HepG2 (cell line): Measurements from ENCODE around the gene ACKR4. TPM values are rescaled to one million over a fixed set of nuclear protein-coding genes. Genes with fewer than 3 reads are reported as not detected.

Source experiments
- CBX5 ChIP-seq: sonication (generic); formaldehyde crosslinking; IDR thresholded peaks from 2 replicates; pipeline ENCODE4 v1.4.0; 2020; ENCODE audit warnings: missing genetic modification reagents, borderline replicate concordance
- ETV6 ChIP-seq: sonication (generic); formaldehyde crosslinking; conservative IDR thresholded peaks from 2 replicates; pipeline ENCODE4 v1.4.0; 2020; ENCODE audit warnings: missing genetic modification reagents
- GABPA ChIP-seq, 2 experiments: IDR thresholded peaks; 2 replicates each; pipeline ENCODE4 v1.6.1; 2011 to 2016; ENCODE audit warnings: low read depth in 2 of 2, low read length in 1 of 2, missing biosample characterization in 1 of 2, missing genetic modification characterization in 1 of 2
- GATAD1 ChIP-seq: IDR thresholded peaks from 2 replicates; pipeline ENCODE4 v1.6.1; 2016; ENCODE audit warnings: missing genetic modification reagents, missing compliant biosample characterization
- KDM5A ChIP-seq: fragments of 200-600 bp; sonication (generic); IDR thresholded peaks from 2 replicates; pipeline ENCODE4 v1.7.0; 2018; ENCODE audit warnings: antibody characterized with exemption, mild to moderate bottlenecking, low read length, borderline replicate concordance
- ZNF768 ChIP-seq: sonication (generic); formaldehyde crosslinking; IDR thresholded peaks from 2 replicates; pipeline ENCODE4 v1.4.0; 2020; ENCODE audit warnings: missing genetic modification reagents
- ZNF879 ChIP-seq: sonication (generic); formaldehyde crosslinking; IDR thresholded peaks from 2 replicates; pipeline ENCODE4 v1.8.1; 2023; ENCODE audit warnings: missing genetic modification reagents
- ZSCAN25 ChIP-seq: sonication (generic); formaldehyde crosslinking; IDR thresholded peaks from 2 replicates; pipeline ENCODE4 v1.8.0; 2022; ENCODE audit warnings: mild to moderate bottlenecking, missing genetic modification reagents
- polyA plus RNA-seq, 8 experiments: library from polyadenylated mRNA; depleted of rRNA in 3 of 8; stranded (reverse) in 7 of 8; unstranded in 1 of 8; fragments of >200 nt; fragmentation: Illumina TruSeq in 4 of 8; extraction: Trizol in 4 of 8; gene quantifications; 2 replicates each; pipeline versions ENCODE4 v1.2.1 to v1.2.3, GENCODE V29; 2011 to 2016; ENCODE audit warnings: low read depth in 4 of 8, missing spikeins in 1 of 8, mixed read lengths in 1 of 8; ENCODE audit not compliant: insufficient read depth in 1 of 8
- total RNA-seq, 5 experiments: library from RNA; depleted of rRNA; stranded (reverse); fragments of >200 nt; fragmentation: Illumina TruSeq; extraction: Trizol; gene quantifications; 2 replicates each; pipeline ENCODE4 v1.2.3, GENCODE V29; 2016; ENCODE audit warnings: low read depth in 1 of 5
- TF ChIP-seq, protein P1 (sequence below): sonication (generic); formaldehyde crosslinking; IDR thresholded peaks from 2 replicates; pipeline ENCODE4 v1.5.1; 2020; ENCODE audit warnings: missing genetic modification reagents, mild to moderate bottlenecking, borderline replicate concordance
- TF ChIP-seq, protein P2 (sequence below): sonication (generic); formaldehyde crosslinking; IDR thresholded peaks from 2 replicates; pipeline ENCODE4 v1.5.1; 2020; ENCODE audit warnings: mild to moderate bottlenecking, missing genetic modification reagents, moderate library complexity

ACKR4 gene
- total and polyA plus RNA-seq, 2 of the 13 experiments (the other 11 are each of a cell fraction or from before 2014, with no cell fraction given) = 0.16 TPM; not detected in 1

DNA sequence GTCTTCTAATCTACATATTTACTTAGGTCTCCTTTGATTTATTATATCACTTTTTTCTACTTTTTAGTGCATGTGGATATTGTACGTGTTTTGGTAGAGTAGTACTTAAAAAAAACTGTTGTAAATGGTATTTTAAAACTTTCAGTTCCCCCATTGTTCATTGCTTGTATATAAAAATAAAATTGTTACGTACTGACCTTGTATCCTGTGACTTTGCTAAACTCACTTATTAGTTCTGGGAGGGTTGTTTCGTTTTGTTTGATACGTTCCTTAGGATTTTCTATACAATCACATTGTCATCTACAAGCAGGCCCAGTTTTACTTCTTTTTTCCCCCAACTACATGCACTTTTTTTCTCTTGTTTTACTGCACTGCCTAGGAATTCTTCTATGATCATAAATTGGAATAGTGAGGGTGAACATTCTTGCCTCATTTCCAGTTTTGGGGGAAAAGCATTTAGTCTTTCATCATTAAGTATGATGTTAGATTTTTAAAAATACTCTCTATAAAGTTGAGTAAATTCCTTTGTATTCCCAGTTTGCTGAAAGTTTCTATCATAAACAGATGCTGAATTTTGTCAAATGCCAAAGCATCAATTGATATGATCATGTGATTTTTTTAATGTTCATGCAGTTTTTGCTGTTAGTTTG lies 33.5 kb upstream of the ACKR4 start (continued):
- TF ChIP-seq, protein P1, sequence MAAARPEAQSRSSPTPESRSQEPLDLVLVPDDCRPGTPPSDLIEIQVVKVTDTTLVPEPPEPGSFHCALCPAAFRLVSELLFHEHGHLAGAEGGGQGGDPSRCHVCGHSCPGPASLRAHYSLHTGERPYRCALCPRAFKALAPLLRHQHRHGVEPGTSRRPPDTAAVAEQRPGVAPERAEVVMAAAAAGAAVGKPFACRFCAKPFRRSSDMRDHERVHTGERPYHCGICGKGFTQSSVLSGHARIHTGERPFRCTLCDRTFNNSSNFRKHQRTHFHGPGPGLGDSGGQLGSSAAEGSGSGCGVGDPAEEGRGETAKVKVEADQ (CRISPR knock-in tag) = no peak
- no peak for TF ChIP-seq ZSCAN25
- no peak for TF ChIP-seq KDM5A
- no peak for TF ChIP-seq ETV6 (CRISPR knock-in tag)
- no peak for TF ChIP-seq GATAD1 (CRISPR knock-in tag)
- no peak for TF ChIP-seq GABPA (IDR thresholded peaks at IDR 0.05; ENCODE audit: low read depth, low read length)
- no peak for TF ChIP-seq GABPA (CRISPR knock-in tag; IDR thresholded peaks at IDR 0.05; ENCODE audit: low read depth)
- no peak for TF ChIP-seq ZNF879 (CRISPR knock-in tag)
- TF ChIP-seq, protein P2, sequence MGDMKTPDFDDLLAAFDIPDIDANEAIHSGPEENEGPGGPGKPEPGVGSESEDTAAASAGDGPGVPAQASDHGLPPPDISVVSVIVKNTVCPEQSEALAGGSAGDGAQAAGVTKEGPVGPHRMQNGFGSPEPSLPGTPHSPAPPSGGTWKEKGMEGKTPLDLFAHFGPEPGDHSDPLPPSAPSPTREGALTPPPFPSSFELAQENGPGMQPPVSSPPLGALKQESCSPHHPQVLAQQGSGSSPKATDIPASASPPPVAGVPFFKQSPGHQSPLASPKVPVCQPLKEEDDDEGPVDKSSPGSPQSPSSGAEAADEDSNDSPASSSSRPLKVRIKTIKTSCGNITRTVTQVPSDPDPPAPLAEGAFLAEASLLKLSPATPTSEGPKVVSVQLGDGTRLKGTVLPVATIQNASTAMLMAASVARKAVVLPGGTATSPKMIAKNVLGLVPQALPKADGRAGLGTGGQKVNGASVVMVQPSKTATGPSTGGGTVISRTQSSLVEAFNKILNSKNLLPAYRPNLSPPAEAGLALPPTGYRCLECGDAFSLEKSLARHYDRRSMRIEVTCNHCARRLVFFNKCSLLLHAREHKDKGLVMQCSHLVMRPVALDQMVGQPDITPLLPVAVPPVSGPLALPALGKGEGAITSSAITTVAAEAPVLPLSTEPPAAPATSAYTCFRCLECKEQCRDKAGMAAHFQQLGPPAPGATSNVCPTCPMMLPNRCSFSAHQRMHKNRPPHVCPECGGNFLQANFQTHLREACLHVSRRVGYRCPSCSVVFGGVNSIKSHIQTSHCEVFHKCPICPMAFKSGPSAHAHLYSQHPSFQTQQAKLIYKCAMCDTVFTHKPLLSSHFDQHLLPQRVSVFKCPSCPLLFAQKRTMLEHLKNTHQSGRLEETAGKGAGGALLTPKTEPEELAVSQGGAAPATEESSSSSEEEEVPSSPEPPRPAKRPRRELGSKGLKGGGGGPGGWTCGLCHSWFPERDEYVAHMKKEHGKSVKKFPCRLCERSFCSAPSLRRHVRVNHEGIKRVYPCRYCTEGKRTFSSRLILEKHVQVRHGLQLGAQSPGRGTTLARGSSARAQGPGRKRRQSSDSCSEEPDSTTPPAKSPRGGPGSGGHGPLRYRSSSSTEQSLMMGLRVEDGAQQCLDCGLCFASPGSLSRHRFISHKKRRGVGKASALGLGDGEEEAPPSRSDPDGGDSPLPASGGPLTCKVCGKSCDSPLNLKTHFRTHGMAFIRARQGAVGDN (CRISPR knock-in tag) = no peak
- no peak for TF ChIP-seq ZNF768
- no peak for TF ChIP-seq CBX5
